ENCODE data around the gene KRTAP10-12.

The KRTAP10-12 gene

GRCh38 chr21:44734026-44734745 is 37.2 kb downstream of the KRTAP10-12 start:
- DNase-seq (ENCODE audit: extremely low read depth, low read depth), result no peak
- H3K4me3 ChIP-seq (replicated peaks; ENCODE audit: low read depth, low read length), result no peak overlapping the region
- TF ChIP-seq CTCF (IDR thresholded peaks at IDR 0.05; ENCODE audit: low read depth, low read length, missing control alignments), result no peak

GRCh38 chr21:44734841-44735240 is 37.9 kb downstream of the KRTAP10-12 start:
- no peak for DNase-seq (ENCODE audit: extremely low read depth, low read depth)
- no peak overlapping the region for H3K4me3 ChIP-seq (replicated peaks; ENCODE audit: low read depth, low read length)
- no peak for TF ChIP-seq CTCF (IDR thresholded peaks at IDR 0.05; ENCODE audit: low read depth, low read length, missing control alignments)

GRCh38 chr21:44735821-44736220 is 38.8 kb downstream of the KRTAP10-12 start:
- DNase-seq (ENCODE audit: extremely low read depth, low read depth), result no peak
- no peak for TF ChIP-seq CTCF (IDR thresholded peaks at IDR 0.05; ENCODE audit: low read depth, low read length, missing control alignments)
- no peak overlapping the region for H3K4me3 ChIP-seq (replicated peaks; ENCODE audit: low read depth, low read length)

GRCh38 chr21:44736291-44737004 is 39.5 kb downstream of the KRTAP10-12 start:
- no peak for TF ChIP-seq CTCF (IDR thresholded peaks at IDR 0.05; ENCODE audit: low read depth, low read length, missing control alignments)
- H3K4me3 ChIP-seq (replicated peaks; ENCODE audit: low read depth, low read length), result no peak overlapping the region
- DNase-seq (ENCODE audit: extremely low read depth, low read depth), result no peak

GRCh38 chr21:44737706-44738354 is 40.9 kb downstream of the KRTAP10-12 start:
- no peak overlapping the region for H3K4me3 ChIP-seq (replicated peaks; ENCODE audit: low read depth, low read length)
- no peak for DNase-seq (ENCODE audit: extremely low read depth, low read depth)
- TF ChIP-seq CTCF (IDR thresholded peaks at IDR 0.05; ENCODE audit: low read depth, low read length, missing control alignments), result no peak

GRCh38 chr21:44738621-44739020 is 41.6 kb downstream of the KRTAP10-12 start:
- DNase-seq (ENCODE audit: extremely low read depth, low read depth), result no peak
- TF ChIP-seq CTCF (IDR thresholded peaks at IDR 0.05; ENCODE audit: low read depth, low read length, missing control alignments), result no peak

More at GRCh38 chr21:44738621-44739020, 41.6 kb downstream of the KRTAP10-12 start:
- no peak overlapping the region for H3K4me3 ChIP-seq (replicated peaks; ENCODE audit: low read depth, low read length)

Data from HFF-Myc (cell line).